Liver (tissue), 9 donors: ENCODE measurements around the gene SH2B3. TPM values are rescaled to one million over a fixed set of nuclear protein-coding genes. Genes with fewer than 3 reads are reported as not detected.

ENCODE experiments used
- DNase-seq: peaks from one replicate; pipeline ENCODE4 v3.0.0-alpha.2; 2017; ENCODE audit warnings: low spot score
- H3K27ac ChIP-seq, 2 donors: one replicate each; pipeline ENCODE4 v1.7.0; 2013; ENCODE audit warnings: inconsistent platforms in 2 of 2, low read length in 2 of 2, control low read depth in 1 of 2, low read depth in 1 of 2, mild to moderate bottlenecking in 1 of 2
- H3K27me3 ChIP-seq, 4 donors: one replicate each; pipeline versions ENCODE4 v1.6.1 to v1.7.0; 2013; ENCODE audit warnings: low read length in 3 of 4, inconsistent platforms in 1 of 4, mild to moderate bottlenecking in 1 of 4, moderate library complexity in 1 of 4; ENCODE audit not compliant: control insufficient read depth in 4 of 4, insufficient read depth in 4 of 4
- H3K36me3 ChIP-seq, 4 donors: one replicate each; pipeline versions ENCODE4 v1.6.1 to v1.7.0; 2013; ENCODE audit warnings: low read length in 3 of 4, mild to moderate bottlenecking in 3 of 4, low read depth in 1 of 4, moderate library complexity in 1 of 4; ENCODE audit not compliant: control insufficient read depth in 4 of 4, insufficient read depth in 3 of 4
- H3K4me1 ChIP-seq, 4 donors: one replicate each; pipeline versions ENCODE4 v1.6.1 to v1.7.0; 2013; ENCODE audit warnings: low read length in 3 of 4, mild to moderate bottlenecking in 3 of 4, moderate library complexity in 1 of 4; ENCODE audit not compliant: control insufficient read depth in 4 of 4, insufficient read depth in 4 of 4
- H3K4me3 ChIP-seq, 3 donors: one replicate each; pipeline versions ENCODE4 v1.6.1 to v1.7.0; 2013; ENCODE audit warnings: low read length in 3 of 3, control low read depth in 1 of 3, low read depth in 1 of 3, mild to moderate bottlenecking in 1 of 3
- H3K9ac ChIP-seq, 2 donors: one replicate each; pipeline ENCODE4 v1.7.0; 2013; ENCODE audit warnings: low read length in 2 of 2, mild to moderate bottlenecking in 2 of 2, moderate library complexity in 2 of 2, control low read depth in 1 of 2, low read depth in 1 of 2
- H3K9me3 ChIP-seq, 4 donors: one replicate each; pipeline versions ENCODE4 v1.6.1 to v1.7.0; 2013; ENCODE audit warnings: low read length in 3 of 4; ENCODE audit not compliant: control insufficient read depth in 4 of 4
- EGR1 ChIP-seq, 2 donors: IDR thresholded peaks; 2 replicates each; pipeline ENCODE4 v1.6.1; 2016 to 2018; ENCODE audit warnings: antibody characterized with exemption in 2 of 2, low read depth in 2 of 2
- FOXA1 ChIP-seq: IDR thresholded peaks from 2 replicates; pipeline ENCODE4 v1.6.1; 2016; ENCODE audit warnings: antibody characterized with exemption
- FOXA2 ChIP-seq: IDR thresholded peaks from 2 replicates; pipeline ENCODE4 v1.6.1; 2016; ENCODE audit warnings: antibody characterized with exemption
- GABPA ChIP-seq, 2 donors: IDR thresholded peaks in 1 of 2; conservative IDR thresholded peaks in 1 of 2; 2 replicates each; pipeline ENCODE4 v1.6.1; 2016; ENCODE audit warnings: antibody characterized with exemption in 2 of 2, mild to moderate bottlenecking in 1 of 2, moderate library complexity in 1 of 2
- HNF4A ChIP-seq, 2 donors: conservative IDR thresholded peaks; 2 replicates each; pipeline ENCODE4 v1.6.1; 2016; ENCODE audit warnings: antibody characterized with exemption in 2 of 2, mild to moderate bottlenecking in 2 of 2
- HNF4G ChIP-seq: IDR thresholded peaks from 2 replicates; pipeline ENCODE4 v1.6.1; 2016; ENCODE audit warnings: antibody characterized with exemption
- JUND ChIP-seq, 2 donors: IDR thresholded peaks; 2 replicates each; pipeline ENCODE4 v1.6.1; 2016; ENCODE audit warnings: antibody characterized with exemption in 2 of 2
- NR2F2 ChIP-seq: IDR thresholded peaks from 2 replicates; pipeline ENCODE4 v1.6.1; 2016; ENCODE audit warnings: antibody characterized with exemption
- RAD21 ChIP-seq, 2 donors: IDR thresholded peaks; 2 replicates each; pipeline ENCODE4 v1.6.1; 2016; ENCODE audit warnings: antibody characterized with exemption in 2 of 2, mild to moderate bottlenecking in 2 of 2
- RXRA ChIP-seq, 2 donors: IDR thresholded peaks; 2 replicates each; pipeline ENCODE4 v1.6.1; 2017 to 2018; ENCODE audit warnings: antibody characterized with exemption in 2 of 2, mild to moderate bottlenecking in 1 of 2
- SP1 ChIP-seq: IDR thresholded peaks from 2 replicates; pipeline ENCODE4 v1.6.1; 2018; ENCODE audit warnings: antibody characterized with exemption, mild to moderate bottlenecking
- TAF1 ChIP-seq: conservative IDR thresholded peaks from 2 replicates; pipeline ENCODE4 v1.6.1; 2016; ENCODE audit warnings: antibody characterized with exemption, mild to moderate bottlenecking
- YY1 ChIP-seq: IDR thresholded peaks from 2 replicates; pipeline ENCODE4 v1.6.1; 2016; ENCODE audit warnings: antibody characterized with exemption, mild to moderate bottlenecking
- WGBS: extraction: QIAGEN DNeasy Blood & Tissue Kit; methylation state at CpG from one replicate; pipeline ENCODE4 v1.1.7; 2013; 5-methylcytosine and 5-hydroxymethylcytosine counted together
- polyA plus RNA-seq, 2 donors: library from polyadenylated mRNA; stranded (reverse) in 1 of 2; unstranded in 1 of 2; fragments of 200-250 nt in 1 of 2; fragments of >200 nt in 1 of 2; fragmentation: Nextera tagmentation in 1 of 2; extraction: Ambion mirVana in 1 of 2; gene quantifications; one replicate each; pipeline versions ENCODE4 v1.2.1 to v1.2.3, GENCODE V29; 2013 to 2015
- total RNA-seq, 2 donors: library from RNA; depleted of rRNA; stranded (reverse); fragments of >200 nt; gene quantifications; one replicate each; pipeline ENCODE4 v1.2.3, GENCODE V29; 2014
- TF ChIP-seq, protein P1 (sequence below): IDR thresholded peaks from 2 replicates; pipeline ENCODE4 v1.6.1; 2016; ENCODE audit warnings: antibody characterized with exemption
- TF ChIP-seq, protein P2 (sequence below): IDR thresholded peaks from 2 replicates; pipeline ENCODE4 v1.6.1; 2016; ENCODE audit warnings: antibody characterized with exemption, mild to moderate bottlenecking
- TF ChIP-seq, protein P3 (sequence below): IDR thresholded peaks from 2 replicates; pipeline ENCODE4 v1.6.1; 2016; ENCODE audit warnings: antibody characterized with exemption
- TF ChIP-seq, protein P4 (sequence below): IDR thresholded peaks from 2 replicates; pipeline ENCODE4 v1.6.1; 2016; ENCODE audit warnings: antibody characterized with exemption
- TF ChIP-seq, protein P5 (sequence below): fragments of 150-350 bp; IDR thresholded peaks from 2 replicates; pipeline ENCODE4 v1.5.1; 2017; ENCODE audit warnings: improper control_type of control experiment, low read depth, low read length; ENCODE audit not compliant: missing input control
- donor health status: healthy.
- donor health status: healthy.
- donor health status: healthy.
- donor health status: healthy.
- donor health status: healthy.

SH2B3 gene
- total and polyA plus RNA-seq, 4 donors: 4.4 to 18.7 (median 8.8) TPM

DNA sequence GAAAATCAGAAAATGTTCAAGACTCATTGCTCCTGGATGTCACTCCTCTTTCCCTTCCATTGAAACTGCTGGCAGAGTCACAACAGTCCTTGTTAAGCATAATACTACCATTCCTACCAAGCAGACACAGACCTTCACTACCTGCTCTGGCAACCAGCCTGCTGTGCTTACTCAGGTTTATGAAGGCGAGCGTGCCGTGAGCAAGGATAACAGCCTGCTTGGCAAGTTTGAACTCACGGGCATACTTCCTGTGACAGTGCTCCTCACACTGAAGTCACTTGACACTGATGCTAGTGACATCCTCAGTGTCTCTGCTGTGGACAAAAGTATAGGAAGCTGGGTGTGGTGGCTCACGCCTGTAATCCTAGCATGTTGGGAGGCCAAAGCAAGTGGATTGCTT is 21.1 kb upstream of the SH2B3 start:
- no peak overlapping the region for H3K27ac ChIP-seq
- no peak overlapping the region for H3K9ac ChIP-seq
- H3K36me3 ChIP-seq: no peaks in the 10 kb centered on the region
- no peaks in the 10 kb centered on the region for H3K27me3 ChIP-seq
- no peak for DNase-seq
- 80% methylated on average over 5 of the region's 5 CpGs for WGBS
- no peaks in the 10 kb centered on the region for H3K4me1 ChIP-seq
- H3K4me3 ChIP-seq: no peak overlapping the region
- no peaks in the 10 kb centered on the region for H3K9me3 ChIP-seq
- no peak for TF ChIP-seq SP1
- TF ChIP-seq, protein P1, sequence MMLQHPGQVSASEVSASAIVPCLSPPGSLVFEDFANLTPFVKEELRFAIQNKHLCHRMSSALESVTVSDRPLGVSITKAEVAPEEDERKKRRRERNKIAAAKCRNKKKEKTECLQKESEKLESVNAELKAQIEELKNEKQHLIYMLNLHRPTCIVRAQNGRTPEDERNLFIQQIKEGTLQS: no peak
- no peak for TF ChIP-seq RAD21 (IDR thresholded peaks at IDR 0.05)
- TF ChIP-seq RXRA (IDR thresholded peaks at IDR 0.05): no peak
- TF ChIP-seq, protein P2, sequence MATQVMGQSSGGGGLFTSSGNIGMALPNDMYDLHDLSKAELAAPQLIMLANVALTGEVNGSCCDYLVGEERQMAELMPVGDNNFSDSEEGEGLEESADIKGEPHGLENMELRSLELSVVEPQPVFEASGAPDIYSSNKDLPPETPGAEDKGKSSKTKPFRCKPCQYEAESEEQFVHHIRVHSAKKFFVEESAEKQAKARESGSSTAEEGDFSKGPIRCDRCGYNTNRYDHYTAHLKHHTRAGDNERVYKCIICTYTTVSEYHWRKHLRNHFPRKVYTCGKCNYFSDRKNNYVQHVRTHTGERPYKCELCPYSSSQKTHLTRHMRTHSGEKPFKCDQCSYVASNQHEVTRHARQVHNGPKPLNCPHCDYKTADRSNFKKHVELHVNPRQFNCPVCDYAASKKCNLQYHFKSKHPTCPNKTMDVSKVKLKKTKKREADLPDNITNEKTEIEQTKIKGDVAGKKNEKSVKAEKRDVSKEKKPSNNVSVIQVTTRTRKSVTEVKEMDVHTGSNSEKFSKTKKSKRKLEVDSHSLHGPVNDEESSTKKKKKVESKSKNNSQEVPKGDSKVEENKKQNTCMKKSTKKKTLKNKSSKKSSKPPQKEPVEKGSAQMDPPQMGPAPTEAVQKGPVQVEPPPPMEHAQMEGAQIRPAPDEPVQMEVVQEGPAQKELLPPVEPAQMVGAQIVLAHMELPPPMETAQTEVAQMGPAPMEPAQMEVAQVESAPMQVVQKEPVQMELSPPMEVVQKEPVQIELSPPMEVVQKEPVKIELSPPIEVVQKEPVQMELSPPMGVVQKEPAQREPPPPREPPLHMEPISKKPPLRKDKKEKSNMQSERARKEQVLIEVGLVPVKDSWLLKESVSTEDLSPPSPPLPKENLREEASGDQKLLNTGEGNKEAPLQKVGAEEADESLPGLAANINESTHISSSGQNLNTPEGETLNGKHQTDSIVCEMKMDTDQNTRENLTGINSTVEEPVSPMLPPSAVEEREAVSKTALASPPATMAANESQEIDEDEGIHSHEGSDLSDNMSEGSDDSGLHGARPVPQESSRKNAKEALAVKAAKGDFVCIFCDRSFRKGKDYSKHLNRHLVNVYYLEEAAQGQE: no peak
- no peak for TF ChIP-seq NR2F2
- TF ChIP-seq, protein P3, sequence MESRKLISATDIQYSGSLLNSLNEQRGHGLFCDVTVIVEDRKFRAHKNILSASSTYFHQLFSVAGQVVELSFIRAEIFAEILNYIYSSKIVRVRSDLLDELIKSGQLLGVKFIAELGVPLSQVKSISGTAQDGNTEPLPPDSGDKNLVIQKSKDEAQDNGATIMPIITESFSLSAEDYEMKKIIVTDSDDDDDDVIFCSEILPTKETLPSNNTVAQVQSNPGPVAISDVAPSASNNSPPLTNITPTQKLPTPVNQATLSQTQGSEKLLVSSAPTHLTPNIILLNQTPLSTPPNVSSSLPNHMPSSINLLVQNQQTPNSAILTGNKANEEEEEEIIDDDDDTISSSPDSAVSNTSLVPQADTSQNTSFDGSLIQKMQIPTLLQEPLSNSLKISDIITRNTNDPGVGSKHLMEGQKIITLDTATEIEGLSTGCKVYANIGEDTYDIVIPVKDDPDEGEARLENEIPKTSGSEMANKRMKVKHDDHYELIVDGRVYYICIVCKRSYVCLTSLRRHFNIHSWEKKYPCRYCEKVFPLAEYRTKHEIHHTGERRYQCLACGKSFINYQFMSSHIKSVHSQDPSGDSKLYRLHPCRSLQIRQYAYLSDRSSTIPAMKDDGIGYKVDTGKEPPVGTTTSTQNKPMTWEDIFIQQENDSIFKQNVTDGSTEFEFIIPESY: no peak
- TF ChIP-seq TAF1: no peak
- no peak for TF ChIP-seq FOXA1
- TF ChIP-seq, protein P4, sequence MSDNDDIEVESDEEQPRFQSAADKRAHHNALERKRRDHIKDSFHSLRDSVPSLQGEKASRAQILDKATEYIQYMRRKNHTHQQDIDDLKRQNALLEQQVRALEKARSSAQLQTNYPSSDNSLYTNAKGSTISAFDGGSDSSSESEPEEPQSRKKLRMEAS: no peak
- TF ChIP-seq, protein P5, sequence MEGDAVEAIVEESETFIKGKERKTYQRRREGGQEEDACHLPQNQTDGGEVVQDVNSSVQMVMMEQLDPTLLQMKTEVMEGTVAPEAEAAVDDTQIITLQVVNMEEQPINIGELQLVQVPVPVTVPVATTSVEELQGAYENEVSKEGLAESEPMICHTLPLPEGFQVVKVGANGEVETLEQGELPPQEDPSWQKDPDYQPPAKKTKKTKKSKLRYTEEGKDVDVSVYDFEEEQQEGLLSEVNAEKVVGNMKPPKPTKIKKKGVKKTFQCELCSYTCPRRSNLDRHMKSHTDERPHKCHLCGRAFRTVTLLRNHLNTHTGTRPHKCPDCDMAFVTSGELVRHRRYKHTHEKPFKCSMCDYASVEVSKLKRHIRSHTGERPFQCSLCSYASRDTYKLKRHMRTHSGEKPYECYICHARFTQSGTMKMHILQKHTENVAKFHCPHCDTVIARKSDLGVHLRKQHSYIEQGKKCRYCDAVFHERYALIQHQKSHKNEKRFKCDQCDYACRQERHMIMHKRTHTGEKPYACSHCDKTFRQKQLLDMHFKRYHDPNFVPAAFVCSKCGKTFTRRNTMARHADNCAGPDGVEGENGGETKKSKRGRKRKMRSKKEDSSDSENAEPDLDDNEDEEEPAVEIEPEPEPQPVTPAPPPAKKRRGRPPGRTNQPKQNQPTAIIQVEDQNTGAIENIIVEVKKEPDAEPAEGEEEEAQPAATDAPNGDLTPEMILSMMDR: no peak
- no peak for TF ChIP-seq FOXA2
- TF ChIP-seq HNF4A (conservative IDR thresholded peaks at IDR 0.05): no peak
- TF ChIP-seq HNF4G: no peak
- no peak for TF ChIP-seq GABPA (IDR thresholded peaks at IDR 0.05 in 1 of 2, conservative IDR thresholded peaks at IDR 0.05 in 1 of 2)
- no peak for TF ChIP-seq EGR1 (IDR thresholded peaks at IDR 0.05; ENCODE audit: low read depth in 2 of 2)
- TF ChIP-seq YY1: no peak
- no peak for TF ChIP-seq JUND (IDR thresholded peaks at IDR 0.05)
